ENCODE measurements around the gene RBM34.

DNA sequence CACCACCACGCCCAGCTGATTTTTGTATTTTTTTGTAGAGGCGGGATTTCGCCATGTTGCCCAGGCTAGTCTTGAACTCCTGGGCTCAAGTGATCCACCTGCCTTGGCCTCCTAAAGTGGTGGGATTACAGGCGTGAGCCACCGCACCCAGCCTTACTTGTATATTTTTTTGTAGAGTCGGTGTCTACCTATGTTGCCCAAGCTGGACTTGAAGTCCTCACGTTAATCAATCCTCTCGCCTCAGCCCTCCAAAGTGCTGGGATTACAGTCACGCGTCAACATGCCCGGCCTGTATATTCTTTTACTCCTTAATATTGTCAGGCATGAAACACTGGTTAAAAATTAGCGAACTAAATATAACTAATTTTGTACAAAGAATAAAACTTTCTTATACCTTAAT is 26.9 kb downstream of the RBM34 start:
- TF ChIP-seq EZH2phosphoT487 (IDR thresholded peaks at IDR 0.05; ENCODE audit: borderline replicate concordance) (no peak), CTCF (conservative IDR thresholded peaks at IDR 0.05; ENCODE audit: low read length) (no peak)

All from Loucy (cell line).